Mesenchymal stem cell (in vitro differentiated cells and primary cell): ENCODE results near the gene TMEM252.

Experiments
- DNase-seq: peaks from one replicate; pipeline ENCODE4 v3.0.0-alpha.2; 2013
- H2AFZ ChIP-seq: one replicate; pipeline ENCODE4 v1.6.1; 2013; ENCODE audit warnings: low read depth, mild to moderate bottlenecking, control low read depth, inconsistent platforms, low read length, moderate library complexity
- H2AK5ac ChIP-seq: 2 replicates; pipeline ENCODE4 v1.6.1; 2013; ENCODE audit warnings: low read length, moderate library complexity, mild to moderate bottlenecking, inconsistent platforms; ENCODE audit not compliant: severe bottlenecking
- H2BK120ac ChIP-seq: one replicate; pipeline ENCODE4 v1.6.1; 2013; ENCODE audit warnings: low read depth, mild to moderate bottlenecking, inconsistent platforms, low read length, moderate library complexity
- H2BK12ac ChIP-seq, 2 experiments: one replicate each; pipeline ENCODE4 v1.6.1; 2013; ENCODE audit warnings: inconsistent platforms in 2 of 2, low read length in 2 of 2, mild to moderate bottlenecking in 2 of 2, moderate library complexity in 2 of 2, control low read depth in 1 of 2
- H2BK15ac ChIP-seq: one replicate; pipeline ENCODE4 v1.6.1; 2013; ENCODE audit warnings: mild to moderate bottlenecking, low read depth, inconsistent platforms; ENCODE audit not compliant: poor library complexity, severe bottlenecking
- H2BK5ac ChIP-seq: 2 replicates; pipeline ENCODE4 v1.6.1; 2013; ENCODE audit warnings: low read depth, mild to moderate bottlenecking, low read length, control low read depth, inconsistent platforms; ENCODE audit not compliant: poor library complexity, severe bottlenecking
- H3K14ac ChIP-seq, 2 experiments: one replicate each; pipeline ENCODE4 v1.6.1; 2013; ENCODE audit warnings: inconsistent platforms in 2 of 2, low read length in 2 of 2, control low read depth in 1 of 2, mild to moderate bottlenecking in 1 of 2, moderate library complexity in 1 of 2
- H3K18ac ChIP-seq, 2 experiments: one replicate each; pipeline ENCODE4 v1.6.1; 2013; ENCODE audit warnings: inconsistent platforms in 2 of 2, low read length in 2 of 2, control low read depth in 1 of 2, low read depth in 1 of 2, mild to moderate bottlenecking in 1 of 2
- H3K23ac ChIP-seq, 2 experiments: one replicate each; pipeline ENCODE4 v1.6.1; 2013; ENCODE audit warnings: inconsistent platforms in 2 of 2, low read length in 2 of 2, mild to moderate bottlenecking in 2 of 2, moderate library complexity in 2 of 2, control low read depth in 1 of 2
- H3K27ac ChIP-seq: 2 replicates; pipeline ENCODE4 v1.5.1; 2013; ENCODE audit warnings: mild to moderate bottlenecking, moderate library complexity, low read length, control low read depth, inconsistent platforms; ENCODE audit not compliant: poor library complexity, severe bottlenecking
- H3K27me3 ChIP-seq, 2 experiments: 2 replicates each; pipeline versions ENCODE4 v1.6.1 to v1.7.0; 2013; ENCODE audit warnings: low read length in 2 of 2, mild to moderate bottlenecking in 2 of 2, moderate library complexity in 2 of 2, control low read depth in 1 of 2, inconsistent platforms in 1 of 2; ENCODE audit not compliant: control insufficient read depth in 1 of 2, insufficient read depth in 1 of 2
- H3K36me3 ChIP-seq, 2 experiments: 2 replicates each; pipeline versions ENCODE4 v1.6.1 to v1.7.0; 2013; ENCODE audit warnings: low read length in 2 of 2, control low read depth in 1 of 2, inconsistent platforms in 1 of 2, low read depth in 1 of 2, mild to moderate bottlenecking in 1 of 2; ENCODE audit not compliant: insufficient read depth in 2 of 2, control insufficient read depth in 1 of 2
- H3K4ac ChIP-seq, 2 experiments: one replicate each; pipeline ENCODE4 v1.6.1; 2013; ENCODE audit warnings: inconsistent platforms in 2 of 2, low read length in 2 of 2, mild to moderate bottlenecking in 2 of 2, moderate library complexity in 2 of 2, control low read depth in 1 of 2, low read depth in 1 of 2
- H3K4me1 ChIP-seq: 2 replicates; pipeline ENCODE4 v1.6.1; 2013; ENCODE audit warnings: low read depth, low read length, control low read depth; ENCODE audit not compliant: control insufficient read depth, insufficient read depth
- H3K4me2 ChIP-seq: 2 replicates; pipeline ENCODE4 v1.6.1; 2013; ENCODE audit warnings: low read length, mild to moderate bottlenecking, inconsistent platforms; ENCODE audit not compliant: poor library complexity, severe bottlenecking
- H3K4me3 ChIP-seq, 2 experiments: 2 replicates each; pipeline versions ENCODE4 v1.5.1 to v1.7.0; 2013; ENCODE audit warnings: low read length in 2 of 2, mild to moderate bottlenecking in 2 of 2, control low read depth in 1 of 2, low read depth in 1 of 2; ENCODE audit not compliant: insufficient read depth in 1 of 2
- H3K79me1 ChIP-seq: replicated peaks from 2 replicates; pipeline ENCODE4 v1.6.1; 2013; ENCODE audit warnings: mild to moderate bottlenecking, control low read depth, low read length, inconsistent platforms; ENCODE audit not compliant: poor library complexity, severe bottlenecking
- H3K9ac ChIP-seq: 2 replicates; pipeline ENCODE4 v1.7.0; 2013; ENCODE audit warnings: mild to moderate bottlenecking, low read length, moderate library complexity
- H3K9me3 ChIP-seq: 2 replicates; pipeline ENCODE4 v1.7.0; 2013; ENCODE audit warnings: mild to moderate bottlenecking, low read length; ENCODE audit not compliant: control insufficient read depth
- H4K8ac ChIP-seq: one replicate; pipeline ENCODE4 v1.6.1; 2013; ENCODE audit warnings: inconsistent platforms, mild to moderate bottlenecking, low read length, moderate library complexity
- H4K91ac ChIP-seq: one replicate; pipeline ENCODE4 v1.6.1; 2013; ENCODE audit warnings: mild to moderate bottlenecking, low read length, inconsistent platforms
- WGBS: methylation state at CpG from one replicate; pipeline ENCODE4 v1.1.7; 2013; ENCODE audit warnings: mixed read lengths; 5-methylcytosine and 5-hydroxymethylcytosine counted together

TMEM252 gene

DNA sequence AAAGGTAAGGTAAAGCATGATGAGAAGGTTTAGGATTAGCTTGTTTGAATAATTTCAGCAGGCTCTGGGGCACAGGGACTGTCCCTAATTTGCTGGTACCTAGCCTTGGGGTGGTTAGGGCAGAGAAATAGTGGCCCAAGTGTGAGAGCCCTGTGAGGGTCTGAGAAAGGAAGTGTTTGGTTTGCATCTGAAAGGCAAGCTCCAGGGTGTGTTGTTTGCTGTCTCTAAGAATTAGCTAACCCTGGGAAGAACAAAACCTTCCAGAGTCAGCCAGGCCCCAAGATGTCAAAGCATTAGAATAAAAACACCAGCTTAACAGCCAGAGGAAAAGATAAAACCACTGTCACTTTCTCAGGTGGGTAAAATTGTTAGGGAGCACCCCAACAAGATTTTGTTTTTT lies 31.0 kb downstream of the TMEM252 start:
- Histone ChIP-seq H2BK12ac (no peak overlapping the region), H4K8ac (no peak overlapping the region), H3K9me3 (no peaks in the 10 kb centered on the region), H4K91ac (no peak overlapping the region), H3K27me3 (no peaks in the 10 kb centered on the region), H3K36me3 (no peaks in the 10 kb centered on the region), H3K4ac (peak overlapping the region in 1 of 2 experiments; percentile 41), H3K27ac (no peak overlapping the region), H3K23ac (no peak overlapping the region), H3K79me1 (no peaks in the 10 kb centered on the region), H2AK5ac (no peak overlapping the region), H3K4me3 (no peak overlapping the region), H2BK5ac (no peak overlapping the region), H3K9ac (no peak overlapping the region), H2BK120ac (no peak overlapping the region), H3K4me2 (no peak overlapping the region), H3K18ac (no peak overlapping the region), H2BK15ac (no peak overlapping the region), H2AFZ (no peak overlapping the region), H3K4me1 (no peaks in the 10 kb centered on the region), H3K14ac (no peak overlapping the region)
- no peak for DNase-seq

DNA sequence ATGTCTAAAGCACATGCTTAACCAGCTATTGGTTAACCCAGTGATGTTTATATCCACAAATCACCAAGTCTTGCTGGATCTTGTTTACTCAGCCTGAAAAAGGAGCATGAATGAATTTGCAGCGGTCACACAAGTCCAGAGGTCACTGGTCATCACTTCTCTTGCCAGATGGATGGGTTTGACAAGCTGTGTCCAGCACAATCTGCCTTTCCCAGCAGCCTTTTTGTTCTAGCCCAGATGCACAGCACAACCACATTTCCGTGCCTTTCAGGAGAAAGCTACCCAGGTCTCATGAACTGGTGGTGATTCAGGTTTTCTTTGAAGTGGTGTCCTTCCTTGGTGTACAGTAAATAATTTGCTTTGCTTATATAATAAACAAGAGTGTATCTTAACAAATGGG lies 32.1 kb downstream of the TMEM252 start:
- DNase-seq: peak; percentile 70
- H3K4me2 ChIP-seq: no peak overlapping the region
- H3K4me3 ChIP-seq: no peak overlapping the region
- no peak overlapping the region for H3K27ac ChIP-seq
- no peak overlapping the region for H2AK5ac ChIP-seq
- no peaks in the 10 kb centered on the region for H3K79me1 ChIP-seq
- peaks cover 0 to 3% of the 10 kb centered on the region in 2 experiments for H3K27me3 ChIP-seq
- no peak overlapping the region for H3K18ac ChIP-seq
- H4K91ac ChIP-seq: no peak overlapping the region
- H2BK15ac ChIP-seq: no peak overlapping the region
- no peaks in the 10 kb centered on the region for H3K36me3 ChIP-seq
- H2BK5ac ChIP-seq: no peak overlapping the region
- H2BK12ac ChIP-seq: no peak overlapping the region
- WGBS: 29% methylated on average over 1 of the region's 2 CpGs
- no peaks in the 10 kb centered on the region for H3K4me1 ChIP-seq
- H2AFZ ChIP-seq: no peak overlapping the region
- no peak overlapping the region for H3K14ac ChIP-seq
- H2BK120ac ChIP-seq: no peak overlapping the region
- no peak overlapping the region for H3K9ac ChIP-seq
- no peaks in the 10 kb centered on the region for H3K9me3 ChIP-seq
- H3K23ac ChIP-seq: no peak overlapping the region
- no peak overlapping the region for H3K4ac ChIP-seq
- H4K8ac ChIP-seq: no peak overlapping the region

DNA sequence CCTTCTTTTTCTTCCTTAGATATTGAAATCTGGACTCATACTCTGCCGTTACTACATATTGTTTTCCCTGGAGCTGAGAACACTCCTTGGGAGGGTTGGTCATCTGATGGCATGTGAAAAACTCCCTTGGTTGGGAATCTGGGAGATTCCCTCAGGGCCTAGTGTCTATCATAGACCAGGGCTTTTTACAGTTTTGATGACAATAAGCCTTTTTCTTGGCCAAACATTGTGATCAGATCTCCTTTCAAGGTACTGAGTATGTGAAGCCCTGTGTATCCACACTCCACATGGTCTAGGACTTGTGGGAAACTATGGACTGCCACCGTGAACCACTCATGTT lies 32.9 kb downstream of the TMEM252 start:
- Histone ChIP-seq H3K23ac (no peak overlapping the region), H2AK5ac (no peak overlapping the region), H3K27me3 (peaks cover 0 to 3% of the 10 kb centered on the region in 2 experiments), H2AFZ (no peak overlapping the region), H3K27ac (no peak overlapping the region), H2BK120ac (no peak overlapping the region), H2BK12ac (no peak overlapping the region), H3K79me1 (no peaks in the 10 kb centered on the region), H3K18ac (no peak overlapping the region), H3K4ac (no peak overlapping the region), H4K8ac (no peak overlapping the region), H3K9ac (no peak overlapping the region), H3K4me2 (no peak overlapping the region), H3K36me3 (no peaks in the 10 kb centered on the region), H2BK5ac (no peak overlapping the region), H4K91ac (no peak overlapping the region), H3K4me1 (no peaks in the 10 kb centered on the region), H2BK15ac (no peak overlapping the region), H3K9me3 (no peaks in the 10 kb centered on the region), H3K4me3 (no peak overlapping the region), H3K14ac (no peak overlapping the region)
- peak; percentile 41 for DNase-seq
- 79% methylated on average over 2 of the region's 2 CpGs for WGBS

DNA sequence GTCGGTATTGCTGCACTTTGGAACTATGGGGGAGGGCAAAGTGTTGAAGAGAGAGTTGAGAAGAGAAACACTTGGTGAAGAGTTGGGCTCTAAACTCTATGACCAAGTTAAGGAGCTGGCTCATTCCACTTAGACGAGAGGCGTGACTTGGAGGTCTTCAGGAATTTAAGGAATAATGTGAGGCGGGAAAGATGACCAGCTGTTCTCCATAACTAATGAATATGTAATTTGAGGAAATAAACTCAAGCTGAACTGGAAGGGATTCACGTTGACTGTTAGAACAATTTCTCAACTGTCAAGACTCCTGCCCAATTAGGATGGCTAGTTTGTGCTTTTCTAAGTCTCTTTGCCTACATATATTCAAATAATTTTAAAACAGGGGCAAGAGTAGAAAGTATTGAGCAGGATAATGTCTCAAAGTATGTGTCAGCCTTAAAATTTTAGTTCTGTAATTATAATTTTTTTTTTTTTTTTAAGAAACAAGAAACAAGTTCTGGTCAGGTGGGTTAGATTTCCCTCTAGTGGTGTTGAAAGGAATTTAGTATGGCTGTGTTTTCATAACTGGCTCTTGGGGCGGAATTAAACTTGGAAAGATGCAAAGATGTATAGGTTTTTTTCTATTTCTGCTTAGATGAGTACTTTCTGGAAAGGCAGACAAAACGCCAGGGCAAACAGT lies 33.4 kb downstream of the TMEM252 start:
- no peaks in the 10 kb centered on the region for H3K36me3 ChIP-seq
- no peak overlapping the region for H3K4me3 ChIP-seq
- peaks cover 0 to 3% of the 10 kb centered on the region in 2 experiments for H3K27me3 ChIP-seq
- H4K91ac ChIP-seq: no peak overlapping the region
- H2AK5ac ChIP-seq: no peak overlapping the region
- no peak overlapping the region for H2BK15ac ChIP-seq
- no peak overlapping the region for H3K27ac ChIP-seq
- no peak overlapping the region for H3K23ac ChIP-seq
- no peaks in the 10 kb centered on the region for H3K79me1 ChIP-seq
- H3K9ac ChIP-seq: no peak overlapping the region
- no peak overlapping the region for H3K14ac ChIP-seq
- no peaks in the 10 kb centered on the region for H3K9me3 ChIP-seq
- no peak overlapping the region for H2BK5ac ChIP-seq
- no peak overlapping the region for H3K4me2 ChIP-seq
- 51% methylated on average over 6 of the region's 7 CpGs for WGBS
- no peaks in the 10 kb centered on the region for H3K4me1 ChIP-seq
- H4K8ac ChIP-seq: no peak overlapping the region
- H2BK120ac ChIP-seq: no peak overlapping the region
- H2BK12ac ChIP-seq: no peak overlapping the region
- no peak overlapping the region for H2AFZ ChIP-seq
- no peak overlapping the region for H3K18ac ChIP-seq
- H3K4ac ChIP-seq: no peak overlapping the region
- peak; percentile 41 for DNase-seq
